GM12875 (cell line): ENCODE results near the gene CMPK2.

Experiments used
- H3K4me3 ChIP-seq: one replicate; pipeline ENCODE4 v1.5.1; 2011; ENCODE audit warnings: low read depth, low read length, control low read depth
- TF ChIP-seq, protein P1 (sequence below): IDR thresholded peaks from 2 replicates; pipeline ENCODE4 v1.5.1; 2011; ENCODE audit warnings: low read depth, mild to moderate bottlenecking, control low read depth, inconsistent platforms, low read length, moderate library complexity, borderline replicate concordance; ENCODE audit not compliant: insufficient read depth

CMPK2 gene, protein sequence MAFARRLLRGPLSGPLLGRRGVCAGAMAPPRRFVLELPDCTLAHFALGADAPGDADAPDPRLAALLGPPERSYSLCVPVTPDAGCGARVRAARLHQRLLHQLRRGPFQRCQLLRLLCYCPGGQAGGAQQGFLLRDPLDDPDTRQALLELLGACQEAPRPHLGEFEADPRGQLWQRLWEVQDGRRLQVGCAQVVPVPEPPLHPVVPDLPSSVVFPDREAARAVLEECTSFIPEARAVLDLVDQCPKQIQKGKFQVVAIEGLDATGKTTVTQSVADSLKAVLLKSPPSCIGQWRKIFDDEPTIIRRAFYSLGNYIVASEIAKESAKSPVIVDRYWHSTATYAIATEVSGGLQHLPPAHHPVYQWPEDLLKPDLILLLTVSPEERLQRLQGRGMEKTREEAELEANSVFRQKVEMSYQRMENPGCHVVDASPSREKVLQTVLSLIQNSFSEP

DNA sequence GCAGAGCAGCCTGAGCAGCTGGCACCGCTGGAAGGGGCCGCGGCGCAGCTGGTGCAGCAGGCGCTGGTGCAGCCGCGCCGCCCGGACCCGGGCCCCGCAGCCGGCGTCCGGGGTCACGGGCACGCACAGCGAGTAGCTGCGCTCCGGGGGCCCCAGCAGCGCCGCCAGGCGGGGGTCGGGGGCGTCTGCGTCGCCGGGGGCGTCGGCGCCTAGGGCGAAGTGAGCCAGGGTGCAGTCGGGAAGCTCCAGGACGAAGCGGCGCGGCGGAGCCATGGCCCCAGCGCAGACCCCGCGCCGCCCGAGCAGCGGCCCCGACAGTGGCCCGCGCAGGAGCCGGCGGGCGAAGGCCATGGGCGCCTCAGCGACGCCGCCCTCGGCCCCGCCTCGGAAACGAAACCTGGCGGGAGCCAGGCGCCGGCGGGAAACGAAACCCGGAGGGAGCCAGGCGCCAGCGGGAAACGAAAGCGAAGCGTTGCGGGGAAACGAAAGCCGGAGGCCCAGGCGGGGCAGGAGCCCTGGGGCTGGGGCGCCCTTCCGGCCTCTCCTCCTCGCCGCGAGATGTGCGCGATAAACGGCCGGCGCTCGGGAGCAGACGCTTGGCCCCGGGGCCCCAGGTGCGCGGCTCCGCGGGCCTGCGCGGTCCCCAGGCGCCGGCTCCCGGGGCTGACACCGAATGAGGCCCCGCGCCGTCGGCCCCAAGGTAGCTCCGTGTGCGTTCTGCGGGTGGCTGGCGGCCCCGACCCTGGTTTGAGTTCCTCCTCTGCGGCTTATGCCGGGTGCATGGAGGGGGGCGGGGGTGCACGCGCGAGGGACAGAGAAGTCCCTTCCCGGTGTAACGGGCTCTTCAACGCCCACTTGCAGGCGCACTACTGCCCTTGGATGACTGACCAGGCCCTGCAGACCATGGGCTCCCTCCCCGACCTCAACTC lies at the start of gene CMPK2:
Gene CMPK2 (minus strand): TSS at position 562 of the 929 bp plus-strand sequence. CDS start 211 bp downstream, at position 351.
- TF ChIP-seq, protein P1, sequence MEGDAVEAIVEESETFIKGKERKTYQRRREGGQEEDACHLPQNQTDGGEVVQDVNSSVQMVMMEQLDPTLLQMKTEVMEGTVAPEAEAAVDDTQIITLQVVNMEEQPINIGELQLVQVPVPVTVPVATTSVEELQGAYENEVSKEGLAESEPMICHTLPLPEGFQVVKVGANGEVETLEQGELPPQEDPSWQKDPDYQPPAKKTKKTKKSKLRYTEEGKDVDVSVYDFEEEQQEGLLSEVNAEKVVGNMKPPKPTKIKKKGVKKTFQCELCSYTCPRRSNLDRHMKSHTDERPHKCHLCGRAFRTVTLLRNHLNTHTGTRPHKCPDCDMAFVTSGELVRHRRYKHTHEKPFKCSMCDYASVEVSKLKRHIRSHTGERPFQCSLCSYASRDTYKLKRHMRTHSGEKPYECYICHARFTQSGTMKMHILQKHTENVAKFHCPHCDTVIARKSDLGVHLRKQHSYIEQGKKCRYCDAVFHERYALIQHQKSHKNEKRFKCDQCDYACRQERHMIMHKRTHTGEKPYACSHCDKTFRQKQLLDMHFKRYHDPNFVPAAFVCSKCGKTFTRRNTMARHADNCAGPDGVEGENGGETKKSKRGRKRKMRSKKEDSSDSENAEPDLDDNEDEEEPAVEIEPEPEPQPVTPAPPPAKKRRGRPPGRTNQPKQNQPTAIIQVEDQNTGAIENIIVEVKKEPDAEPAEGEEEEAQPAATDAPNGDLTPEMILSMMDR: peak; percentile 66
- H3K4me3 ChIP-seq: peak within 1 kb of the TSS; percentile 50

DNA sequence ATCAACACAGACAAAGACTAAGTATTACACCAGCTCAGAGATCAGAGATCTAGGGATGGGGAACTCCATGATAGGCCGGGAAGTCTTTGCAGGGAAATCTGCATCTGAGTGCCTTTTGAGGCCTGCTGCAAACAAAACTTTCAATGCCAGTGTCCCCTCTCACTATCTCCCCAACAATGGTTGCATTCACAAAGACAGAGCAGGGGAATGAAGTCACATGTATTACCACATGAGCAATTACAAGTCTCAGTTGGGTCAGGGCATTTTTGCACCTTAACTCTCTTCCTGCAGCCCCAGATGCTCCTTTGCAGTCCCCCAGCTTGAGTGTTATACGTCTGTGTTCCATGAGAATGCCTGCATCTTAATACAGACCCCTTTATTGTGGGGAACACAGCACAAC lies 49.7 kb upstream of the CMPK2 start:
- no peak overlapping the region for H3K4me3 ChIP-seq
- TF ChIP-seq, protein P1: no peak

DNA sequence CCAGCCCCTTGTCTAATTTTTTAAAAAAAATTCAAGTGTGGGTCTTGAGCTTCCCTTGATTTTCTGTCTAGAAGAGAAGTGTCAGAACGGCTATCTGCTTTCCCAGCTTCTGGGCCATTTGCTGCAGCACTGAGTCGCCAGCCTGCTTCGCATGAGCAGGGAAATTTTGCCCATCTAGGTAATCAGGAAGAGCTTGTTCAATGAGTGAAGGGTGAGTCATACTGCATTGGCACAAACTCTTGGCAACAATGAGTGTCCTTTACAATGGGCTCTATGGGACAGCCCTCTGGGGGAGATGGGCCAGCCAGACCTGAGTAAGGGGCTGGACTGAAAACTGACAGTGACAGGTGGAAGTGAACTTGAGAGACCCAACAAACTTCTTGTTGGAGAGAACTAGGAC lies 49.1 kb upstream of the CMPK2 start:
- TF ChIP-seq, protein P1: no peak
- no peak overlapping the region for H3K4me3 ChIP-seq

DNA sequence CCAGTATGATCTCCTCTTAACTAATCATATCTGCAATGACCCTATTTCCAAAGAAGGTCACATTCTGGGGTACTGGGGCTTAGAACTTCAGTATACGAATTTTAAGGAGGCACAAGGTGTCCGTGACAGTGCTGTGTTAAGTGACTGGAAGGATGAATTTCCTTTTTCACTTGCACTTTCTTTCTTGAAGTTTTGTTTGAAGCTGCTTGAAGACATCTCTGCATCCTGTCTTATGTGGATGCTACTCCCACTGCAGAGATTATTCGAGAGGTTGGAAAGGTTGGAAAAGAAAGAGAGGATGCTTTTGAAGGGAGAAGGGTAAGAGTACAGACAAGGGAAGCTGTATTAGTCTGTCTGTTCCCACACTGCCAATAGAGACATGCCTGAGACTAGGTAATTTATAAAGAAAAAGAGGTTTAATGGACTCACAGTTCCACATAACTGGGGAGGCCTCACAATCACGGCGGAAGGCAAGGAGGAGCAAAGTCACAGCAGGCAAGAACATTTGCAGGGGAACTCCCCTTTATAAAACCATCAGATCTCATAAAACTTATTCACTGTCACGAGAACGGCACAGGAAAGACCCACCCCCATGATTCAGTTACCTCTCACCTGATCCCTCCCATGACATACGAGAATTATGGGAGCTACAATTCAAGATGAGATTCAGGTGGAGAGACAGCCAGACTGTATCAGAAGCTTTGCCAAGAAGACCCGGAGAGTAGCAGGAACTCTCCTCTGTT lies 47.9 kb upstream of the CMPK2 start:
- TF ChIP-seq, protein P1: no peak
- no peak overlapping the region for H3K4me3 ChIP-seq

DNA sequence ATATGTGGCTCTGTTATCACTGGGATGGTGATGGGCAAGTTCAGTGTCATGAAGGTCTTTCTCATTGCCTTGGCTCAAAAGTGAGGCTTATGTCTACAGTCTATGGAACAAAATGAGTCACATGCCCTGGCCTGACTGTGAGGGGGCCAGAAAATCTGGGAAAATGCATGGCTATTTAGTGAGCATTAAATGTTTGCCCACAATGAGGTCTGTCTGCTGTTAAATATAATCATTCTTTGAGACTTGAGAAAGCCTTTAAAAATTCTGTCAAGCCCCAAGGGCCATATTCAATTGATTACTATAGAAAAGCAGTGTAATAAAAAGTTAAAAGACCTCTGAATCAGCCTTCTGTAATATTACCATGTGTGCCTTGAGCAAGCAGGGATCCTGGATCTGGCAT lies 46.0 kb upstream of the CMPK2 start:
- TF ChIP-seq, protein P1: no peak
- H3K4me3 ChIP-seq: no peak overlapping the region

DNA sequence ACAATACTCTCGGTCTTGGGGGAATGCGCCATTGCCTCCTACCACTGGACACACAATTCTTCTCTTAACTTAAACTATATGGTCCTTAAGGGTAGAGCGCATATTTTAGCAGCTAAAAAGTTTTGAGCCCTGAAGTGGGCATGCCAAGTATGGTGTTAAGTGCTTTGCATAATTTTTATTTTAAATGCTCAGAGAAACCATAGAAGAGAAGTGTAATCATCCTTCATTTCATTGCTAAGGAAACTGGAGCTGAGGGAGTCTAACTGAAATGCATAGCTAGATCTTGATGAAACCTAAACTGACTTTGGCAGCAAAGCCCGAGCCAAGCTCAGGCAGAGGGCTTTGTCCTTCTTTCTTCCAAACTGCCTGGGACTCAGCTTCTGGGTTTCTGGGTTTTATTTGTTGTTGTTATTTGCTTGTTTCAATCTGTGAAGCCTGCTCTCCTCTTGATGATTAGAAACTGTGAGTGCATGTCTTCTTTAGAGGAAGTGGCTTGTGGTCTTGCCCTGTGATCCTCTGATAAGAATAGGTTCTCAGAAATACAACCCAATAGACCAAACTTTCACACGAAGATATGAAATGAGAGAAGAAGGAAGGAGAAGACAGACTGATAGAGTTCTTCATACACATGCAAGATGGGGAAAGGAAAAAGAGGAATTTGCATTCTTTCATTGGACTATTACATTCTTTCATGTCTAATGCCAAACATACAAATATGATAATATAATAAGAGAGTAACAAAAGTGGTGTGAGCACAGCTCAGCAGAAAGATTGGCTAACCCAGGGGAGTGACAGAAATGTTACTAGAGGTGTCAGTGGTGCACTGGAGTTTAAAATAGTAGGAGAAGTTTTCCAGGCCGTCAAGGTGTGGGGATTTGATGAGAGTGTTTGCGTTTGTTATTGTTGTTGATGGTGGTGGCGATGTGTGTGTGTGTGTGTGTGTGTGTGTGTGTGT lies 44.0 kb upstream of the CMPK2 start:
- TF ChIP-seq, protein P1: no peak
- H3K4me3 ChIP-seq: no peak overlapping the region
